Activated naive CD8-positive, alpha-beta T cell treated with anti-CD3 and anti-CD28 coated beads, Interleukin-2, amount 50 U/mL, for 24 hours (primary cell): ENCODE measurements around the gene CTDP1.

ENCODE experiments used
- ATAC-seq: fragments of 150-1000 bp; cut with Tn5 transposase; one replicate; pipeline ENCODE4 v1.10.0; 2021
- DNase-seq: peaks from one replicate; pipeline ENCODE4 v3.0.0; 2021
- H3K27ac Mint-ChIP-seq: one replicate; pipeline ENCODE4 v1.8.0; 2021; ENCODE audit warnings: mild to moderate bottlenecking, mixed read lengths
- H3K27me3 Mint-ChIP-seq: one replicate; pipeline ENCODE4 v1.8.0; 2021; ENCODE audit warnings: mixed read lengths
- H3K36me3 Mint-ChIP-seq: one replicate; pipeline ENCODE4 v1.8.0; 2021; ENCODE audit warnings: low read depth, mixed read lengths
- H3K4me1 Mint-ChIP-seq: one replicate; pipeline ENCODE4 v1.8.0; 2021; ENCODE audit warnings: mixed read lengths
- H3K4me3 Mint-ChIP-seq: one replicate; pipeline ENCODE4 v1.8.0; 2021; ENCODE audit warnings: mild to moderate bottlenecking, moderate library complexity, mixed read lengths
- H3K9me3 Mint-ChIP-seq: one replicate; pipeline ENCODE4 v1.8.0; 2021; ENCODE audit warnings: mixed read lengths

CTDP1 gene

DNA sequence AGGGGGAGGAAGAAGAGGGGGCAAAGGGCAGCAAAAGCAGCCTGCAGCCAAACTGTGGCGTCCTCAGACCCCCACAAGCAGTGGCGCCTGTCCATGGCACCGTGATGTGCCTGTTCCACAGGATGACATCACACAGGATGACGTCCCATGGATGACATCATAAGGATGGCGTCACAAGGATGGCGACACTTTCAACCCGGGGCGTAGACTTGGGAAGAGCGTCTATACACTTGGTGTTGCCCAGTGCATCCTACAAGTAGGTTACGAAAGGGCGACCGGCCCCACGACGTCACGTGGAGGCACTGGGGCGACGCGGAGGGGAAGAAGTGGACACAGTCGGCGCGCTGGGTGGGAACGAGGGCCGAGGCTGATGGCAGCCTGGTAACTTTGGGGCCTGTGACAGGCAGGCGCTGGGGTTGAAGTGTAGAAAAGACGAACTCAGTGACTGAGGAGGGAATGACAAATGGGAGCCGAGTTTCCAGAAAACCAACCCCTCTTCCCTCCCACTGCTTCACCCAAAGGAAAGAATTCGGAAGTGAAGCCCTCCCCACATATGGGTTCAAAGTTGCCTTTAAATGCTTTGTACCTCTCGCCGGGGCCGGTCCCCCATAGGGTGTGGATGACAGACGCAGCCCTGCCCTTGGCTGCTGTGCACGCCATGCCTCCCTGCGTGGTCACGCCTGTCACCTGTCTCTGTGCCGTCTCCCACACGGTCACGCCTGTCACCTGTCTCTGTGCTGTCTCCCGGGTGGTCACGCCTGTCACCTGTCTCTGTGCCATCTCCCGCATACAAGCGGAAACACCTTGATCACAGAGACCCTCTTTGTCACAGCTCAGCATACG, 104.7 kb downstream of the CTDP1 start:
- DNase-seq (no peak), ATAC-seq (no peak)
- H3K4me3 Mint-ChIP-seq, result no peak overlapping the region
- H3K27me3 Mint-ChIP-seq, result peaks cover 30% of the 10 kb centered on the region
- no peaks in the 10 kb centered on the region for H3K4me1 Mint-ChIP-seq
- H3K9me3 Mint-ChIP-seq, result no peaks in the 10 kb centered on the region
- H3K36me3 Mint-ChIP-seq, result no peaks in the 10 kb centered on the region
- H3K27ac Mint-ChIP-seq, result no peak overlapping the region

DNA sequence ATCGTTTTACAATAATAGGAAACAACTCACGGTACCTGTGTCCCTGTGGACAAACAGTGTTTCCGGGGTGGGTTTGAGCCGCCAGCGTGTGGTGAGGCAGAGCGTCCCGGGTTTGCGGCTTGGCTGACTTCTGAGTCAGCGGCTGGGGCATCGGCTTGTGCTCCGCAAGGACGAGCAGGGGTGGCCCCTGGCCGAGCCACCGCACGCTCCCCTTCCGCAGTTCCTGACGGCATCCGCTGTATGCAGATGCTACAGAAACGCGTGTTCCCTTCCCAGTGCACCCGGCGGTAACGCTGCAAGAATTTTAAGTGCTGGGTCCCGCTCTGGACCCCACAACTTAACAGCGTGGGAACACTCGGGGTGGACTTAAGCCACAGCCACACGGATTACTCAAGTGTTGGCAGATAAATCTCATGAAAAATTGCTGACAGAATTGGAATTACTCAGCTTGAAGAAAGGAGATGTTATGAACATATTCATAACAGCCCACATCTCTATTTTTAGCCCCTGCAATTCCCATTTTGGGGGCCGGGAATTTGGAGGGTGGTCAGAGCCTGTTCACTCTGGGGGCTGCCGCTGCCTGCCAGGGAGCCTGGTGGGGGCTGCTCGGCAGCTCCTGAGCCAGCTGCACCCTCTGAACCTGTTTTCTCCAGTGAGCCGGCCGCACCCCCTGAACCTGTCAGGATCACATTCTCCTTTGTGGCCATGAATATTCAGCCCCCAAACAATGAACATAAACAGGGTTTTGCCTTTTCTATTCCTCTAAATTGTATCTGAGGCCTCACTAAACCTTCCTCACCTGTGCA, 105.6 kb downstream of the CTDP1 start:
- Mint-ChIP-seq H3K27me3 (peaks cover 33% of the 10 kb centered on the region), H3K4me1 (no peaks in the 10 kb centered on the region)
- no peak for ATAC-seq

DNA sequence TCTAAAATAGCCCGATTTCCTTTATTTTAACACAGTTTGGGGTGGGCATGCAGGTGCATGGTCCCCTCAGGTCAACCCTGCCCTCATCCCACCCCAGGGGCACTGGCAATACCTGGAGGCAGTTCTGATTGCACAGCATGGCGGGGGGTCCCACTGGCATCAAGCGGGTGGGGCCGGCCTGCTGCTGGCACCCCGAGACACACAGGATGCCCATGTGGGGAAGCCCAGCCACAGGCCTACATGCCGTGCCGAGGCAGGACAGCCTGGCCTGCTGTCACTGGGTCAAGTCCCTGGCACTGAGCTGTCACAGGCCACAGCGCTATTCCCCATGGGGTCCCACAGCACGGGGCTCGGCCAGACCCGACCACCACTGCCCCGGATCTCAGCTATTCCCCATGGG, 106.2 kb downstream of the CTDP1 start:
- ATAC-seq (no peak), DNase-seq (no peak)
- Mint-ChIP-seq H3K27me3 (peaks cover 35% of the 10 kb centered on the region), H3K4me3 (no peak overlapping the region), H3K36me3 (no peaks in the 10 kb centered on the region), H3K4me1 (no peaks in the 10 kb centered on the region), H3K9me3 (no peaks in the 10 kb centered on the region), H3K27ac (no peak overlapping the region)

More for the DNA sequence above, 105.6 kb downstream of the CTDP1 start:
- no peak for DNase-seq
- Mint-ChIP-seq H3K9me3 (no peaks in the 10 kb centered on the region), H3K27ac (no peak overlapping the region), H3K4me3 (no peak overlapping the region), H3K36me3 (no peaks in the 10 kb centered on the region)

GRCh38 chr18:79786304-79786703, 106.7 kb downstream of the CTDP1 start:
- H3K27me3 Mint-ChIP-seq, result peaks cover 40% of the 10 kb centered on the region
- ATAC-seq, result no peak
- H3K4me3 Mint-ChIP-seq, result no peak overlapping the region
- no peak overlapping the region for H3K27ac Mint-ChIP-seq
- H3K4me1 Mint-ChIP-seq, result peaks cover 3% of the 10 kb centered on the region
- no peaks in the 10 kb centered on the region for H3K36me3 Mint-ChIP-seq
- H3K9me3 Mint-ChIP-seq, result no peaks in the 10 kb centered on the region
- DNase-seq, result no peak

GRCh38 chr18:79786786-79787526, 107.4 kb downstream of the CTDP1 start:
- no peaks in the 10 kb centered on the region for H3K9me3 Mint-ChIP-seq
- H3K27me3 Mint-ChIP-seq, result peaks cover 46% of the 10 kb centered on the region
- no peak for DNase-seq
- H3K27ac Mint-ChIP-seq, result no peak overlapping the region
- no peak overlapping the region for H3K4me3 Mint-ChIP-seq
- H3K36me3 Mint-ChIP-seq, result no peaks in the 10 kb centered on the region
- no peak for ATAC-seq
- H3K4me1 Mint-ChIP-seq, result peaks cover 9% of the 10 kb centered on the region

- Mint-ChIP-seq H3K4me1 (peaks cover 15% of the 10 kb centered on the region), H3K9me3 (no peaks in the 10 kb centered on the region), H3K27ac (no peak overlapping the region), H3K36me3 (no peaks in the 10 kb centered on the region), H3K4me3 (no peak overlapping the region), H3K27me3 (peaks cover 48% of the 10 kb centered on the region)
- no peak for ATAC-seq
- DNase-seq, result no peak
These were observed 107.9 kb downstream of the CTDP1 start for GRCh38 chr18:79787527-79787864.

GRCh38 chr18:79787865-79788733, 108.5 kb downstream of the CTDP1 start:
- DNase-seq (no peak), ATAC-seq (no peak)
- Mint-ChIP-seq H3K9me3 (no peaks in the 10 kb centered on the region), H3K36me3 (no peaks in the 10 kb centered on the region), H3K4me1 (peaks cover 20% of the 10 kb centered on the region), H3K27ac (no peak overlapping the region), H3K27me3 (peaks cover 53% of the 10 kb centered on the region), H3K4me3 (no peak overlapping the region)

- Mint-ChIP-seq H3K4me1 (peaks cover 20% of the 10 kb centered on the region), H3K27me3 (peaks cover 53% of the 10 kb centered on the region), H3K27ac (no peak overlapping the region), H3K36me3 (no peaks in the 10 kb centered on the region), H3K9me3 (no peaks in the 10 kb centered on the region), H3K4me3 (no peak overlapping the region)
- no peak for ATAC-seq
- DNase-seq, result no peak
These were observed 109.1 kb downstream of the CTDP1 start for GRCh38 chr18:79788734-79789085.

DNA sequence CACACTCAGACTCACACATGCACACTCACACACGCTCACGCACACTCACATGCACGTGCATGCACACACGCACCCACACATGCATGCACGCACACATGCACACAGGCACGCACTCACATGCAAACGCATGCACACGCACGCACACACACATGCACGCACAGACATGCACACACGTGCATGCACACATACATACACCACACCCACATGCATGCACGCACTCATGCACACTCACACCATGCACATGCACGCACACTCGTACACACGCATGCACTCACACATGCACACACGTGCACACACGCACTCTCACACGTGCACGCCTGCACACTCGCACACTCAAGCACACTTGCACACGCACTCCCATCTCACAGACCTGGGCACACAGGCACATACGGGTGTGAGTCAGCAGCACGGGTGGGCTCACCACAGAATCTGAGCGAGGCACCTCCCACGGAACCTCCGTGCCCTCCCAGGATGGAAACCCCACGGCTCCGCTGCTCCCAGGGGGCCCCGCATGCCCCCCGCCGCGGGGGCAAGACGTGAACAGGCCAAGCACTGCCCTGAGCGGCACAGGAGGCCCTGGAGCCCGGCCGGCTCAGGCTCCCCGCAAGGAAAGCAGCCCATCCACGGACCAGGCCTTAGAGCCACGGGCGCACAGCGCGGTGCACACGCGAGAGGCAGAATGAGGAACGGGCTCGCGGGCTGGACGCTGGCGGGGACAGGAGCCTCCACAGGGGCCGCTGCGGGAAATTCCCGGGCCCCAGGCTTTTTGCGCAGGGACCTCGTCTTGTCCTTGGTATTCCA, 109.7 kb downstream of the CTDP1 start:
- Mint-ChIP-seq H3K27me3 (peaks cover 56% of the 10 kb centered on the region), H3K4me1 (peaks cover 20% of the 10 kb centered on the region), H3K4me3 (no peak overlapping the region), H3K9me3 (no peaks in the 10 kb centered on the region), H3K36me3 (no peaks in the 10 kb centered on the region), H3K27ac (no peak overlapping the region)
- no peak for ATAC-seq
- no peak for DNase-seq

DNA sequence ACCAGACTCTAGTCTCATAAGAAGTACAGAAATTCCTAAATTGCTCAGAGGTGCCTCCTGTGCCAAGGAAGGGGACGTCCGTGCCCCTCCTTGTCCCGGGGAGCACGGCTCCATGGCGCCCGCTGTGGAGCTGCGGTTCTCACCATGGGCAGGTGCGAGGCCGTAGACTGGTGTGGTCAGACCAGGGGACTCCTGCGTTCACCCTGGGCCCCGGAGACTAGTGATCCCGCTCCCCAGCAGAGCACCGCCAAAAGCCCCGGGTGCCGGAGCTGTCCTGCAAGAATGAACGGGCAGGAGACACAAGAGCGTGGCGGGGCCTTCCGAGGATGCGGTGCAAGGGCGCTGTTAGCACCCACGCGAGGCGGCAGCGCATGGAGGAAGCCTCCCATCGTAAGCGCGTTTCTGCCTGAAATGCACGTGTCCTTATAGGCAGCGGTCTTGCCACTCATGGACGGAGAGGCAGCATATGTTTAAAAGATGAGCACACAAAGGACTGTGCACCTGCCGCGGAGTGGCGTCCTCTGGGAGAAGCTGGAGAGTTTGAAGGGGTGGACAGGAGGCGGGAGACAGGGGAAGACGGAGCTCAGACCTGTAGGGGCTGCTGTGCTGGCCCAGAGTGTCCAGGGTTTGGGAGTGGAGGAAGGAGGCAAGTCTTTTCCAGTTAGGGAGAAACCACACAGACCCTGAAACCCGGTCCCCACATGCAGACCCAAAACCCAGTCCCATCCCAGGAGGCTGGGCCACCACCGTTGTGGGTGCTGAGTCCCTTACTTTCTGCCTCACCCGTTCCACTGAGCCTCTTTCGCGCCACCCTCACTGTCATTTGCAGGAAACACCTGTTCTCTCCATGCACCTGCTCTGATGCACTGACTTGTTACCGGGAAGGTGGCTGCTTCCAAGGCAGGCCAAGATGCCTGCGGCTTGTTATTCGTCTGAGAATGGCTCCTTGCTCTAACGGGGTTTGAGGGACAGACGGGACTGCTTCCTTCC, 110.6 kb downstream of the CTDP1 start:
- H3K4me1 Mint-ChIP-seq, result peaks cover 20% of the 10 kb centered on the region
- H3K4me3 Mint-ChIP-seq, result no peak overlapping the region
- no peaks in the 10 kb centered on the region for H3K36me3 Mint-ChIP-seq
- ATAC-seq, result no peak
- peaks cover 60% of the 10 kb centered on the region for H3K27me3 Mint-ChIP-seq
- H3K9me3 Mint-ChIP-seq, result no peaks in the 10 kb centered on the region
- no peak overlapping the region for H3K27ac Mint-ChIP-seq
- DNase-seq, result no peak

DNA sequence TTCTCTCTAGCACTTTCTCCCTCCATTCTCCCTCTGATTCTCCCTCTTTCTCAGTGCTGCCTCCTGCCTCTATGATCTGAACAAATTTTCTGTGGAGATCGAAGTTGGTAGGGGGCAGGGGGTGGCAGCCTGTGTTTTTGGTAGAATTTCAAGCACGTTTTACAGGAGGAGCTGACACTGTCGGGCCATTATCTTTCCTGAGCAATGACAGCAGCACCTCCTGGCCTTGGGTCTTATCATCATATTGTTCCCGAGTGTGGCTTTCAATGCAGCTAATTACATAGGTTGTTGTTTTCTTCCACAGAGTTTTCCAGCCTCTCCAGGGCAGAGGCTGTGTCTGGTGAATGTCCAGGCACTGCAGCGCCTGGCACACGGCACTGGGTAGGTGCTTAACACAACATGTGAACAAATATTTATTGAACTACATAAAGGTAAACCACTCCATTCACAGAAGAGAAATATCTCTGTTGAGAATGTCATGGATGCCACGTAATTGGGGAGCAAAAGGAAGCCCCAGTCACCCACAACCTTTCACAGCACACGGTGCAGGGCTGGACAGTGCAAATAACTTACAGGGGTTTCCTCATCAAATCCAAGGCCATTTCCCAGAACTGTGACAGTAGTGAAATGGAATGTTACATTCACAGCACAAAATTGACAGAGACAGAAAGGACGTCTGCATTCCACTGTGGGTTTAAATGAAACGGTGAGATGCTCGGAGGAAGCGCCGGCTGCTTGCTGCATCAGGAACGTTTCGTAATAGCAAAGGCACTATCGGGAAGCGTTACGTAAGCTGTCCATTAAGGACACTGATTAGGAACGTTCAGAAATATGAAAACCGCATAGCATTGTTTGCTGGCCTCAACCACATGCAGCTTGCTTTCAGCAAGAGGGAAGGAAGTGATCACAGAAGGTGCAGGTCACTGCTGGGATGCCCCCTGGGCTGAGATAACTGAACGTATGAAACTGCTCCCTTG, 111.7 kb downstream of the CTDP1 start:
- Mint-ChIP-seq H3K9me3 (no peaks in the 10 kb centered on the region), H3K27me3 (peaks cover 65% of the 10 kb centered on the region), H3K4me3 (no peak overlapping the region), H3K36me3 (no peaks in the 10 kb centered on the region), H3K4me1 (peaks cover 20% of the 10 kb centered on the region), H3K27ac (no peak overlapping the region)
- ATAC-seq (no peak), DNase-seq (no peak)
